OCI-M2 (cell line): ENCODE data around the gene MAML1.

ENCODE experiments used
- DNase-seq: peaks from one replicate; lab custom pipeline; 2025; ENCODE audit not compliant: unreplicated experiment; lab: John Stamatoyannopoulos, UW

MAML1 gene

GRCh38 chr5:179804555-179804947 lies 71.9 kb downstream of the MAML1 start:
- DNase-seq, result no peak

GRCh38 chr5:179805070-179805528 lies 72.5 kb downstream of the MAML1 start:
- no peak for DNase-seq

DNA sequence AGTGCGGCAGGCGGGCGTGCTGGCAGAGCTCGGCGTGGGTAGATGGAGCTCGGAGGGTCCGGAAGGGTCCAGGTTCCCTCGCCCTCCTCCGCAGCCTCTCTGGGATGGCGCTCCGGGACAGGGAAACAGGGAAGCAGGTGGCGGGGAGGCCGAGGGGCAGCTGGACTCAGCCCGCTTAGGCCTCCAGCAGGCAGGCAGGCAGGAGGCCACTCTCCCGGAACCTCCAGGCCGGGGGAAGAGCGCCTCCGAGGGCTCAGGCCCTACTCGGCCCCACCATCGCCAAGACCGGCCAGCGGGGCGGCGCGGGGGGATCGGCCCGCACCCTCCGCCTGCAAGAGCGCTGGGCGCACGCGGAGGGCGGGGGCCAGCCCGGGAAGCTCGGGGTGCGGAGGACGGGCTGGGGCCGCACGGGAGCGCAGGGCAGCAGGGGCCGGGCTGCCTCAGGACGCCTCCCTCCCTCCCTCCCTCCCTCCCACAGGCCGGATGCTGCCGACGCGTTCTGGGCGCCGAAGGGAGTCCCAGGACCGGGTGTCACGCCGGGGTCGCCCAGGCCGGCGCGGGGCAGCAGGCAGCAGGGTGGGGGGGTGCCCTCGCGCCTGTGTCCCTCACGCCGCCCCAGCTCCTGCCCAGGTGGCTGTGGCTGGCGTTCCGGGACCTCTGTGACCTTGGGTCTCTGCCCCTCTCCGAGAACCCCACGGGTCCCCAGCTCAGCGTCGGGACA lies 73.1 kb downstream of the MAML1 start:
- DNase-seq, result no peak

DNA sequence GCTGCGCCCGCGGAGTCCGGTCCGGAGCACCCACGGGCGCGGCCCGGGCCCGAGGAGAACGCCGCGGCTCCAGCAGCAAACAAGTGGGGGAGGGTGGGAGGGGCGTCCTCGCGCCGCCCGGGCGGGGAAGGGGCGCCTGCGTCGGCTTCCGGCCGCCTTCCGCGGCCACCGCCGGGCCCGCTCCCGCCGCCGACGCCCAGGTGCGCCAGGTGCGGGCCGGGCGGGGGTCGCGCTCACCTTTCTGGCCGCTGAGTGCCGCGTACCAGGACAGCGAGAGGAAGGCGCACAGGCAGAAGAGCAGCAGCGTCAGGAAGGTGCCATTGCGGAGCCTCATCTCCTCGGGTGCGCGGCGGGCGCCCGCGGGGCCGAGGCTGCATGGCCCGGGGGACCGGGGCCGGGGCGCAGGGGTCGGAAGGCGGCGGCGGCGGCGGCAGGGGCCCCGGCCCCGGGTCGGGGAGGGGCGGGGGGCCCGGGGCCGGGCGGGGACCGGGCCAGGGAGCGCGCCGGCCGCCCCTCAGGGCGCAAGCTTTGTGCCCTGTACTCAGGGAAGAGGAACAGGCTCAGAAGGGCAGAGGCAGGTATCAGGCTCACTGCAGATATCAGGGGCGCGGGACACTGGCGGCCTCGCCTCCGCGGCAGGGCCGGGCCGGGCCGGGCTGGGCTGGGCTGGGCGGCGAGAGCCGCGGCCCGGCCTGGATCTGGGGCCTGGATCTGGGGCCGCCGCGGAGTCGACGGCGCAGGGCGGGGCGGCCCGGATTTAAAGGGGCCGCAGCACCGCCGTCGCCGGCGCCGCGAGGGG lies 73.8 kb downstream of the MAML1 start, which contains the start of gene MGAT4B:
TSS of gene MGAT4B (minus strand) at position 617 of the 799 bp plus-strand sequence. CDS start at position 334, 283 bp downstream.
- no peak for DNase-seq

DNA sequence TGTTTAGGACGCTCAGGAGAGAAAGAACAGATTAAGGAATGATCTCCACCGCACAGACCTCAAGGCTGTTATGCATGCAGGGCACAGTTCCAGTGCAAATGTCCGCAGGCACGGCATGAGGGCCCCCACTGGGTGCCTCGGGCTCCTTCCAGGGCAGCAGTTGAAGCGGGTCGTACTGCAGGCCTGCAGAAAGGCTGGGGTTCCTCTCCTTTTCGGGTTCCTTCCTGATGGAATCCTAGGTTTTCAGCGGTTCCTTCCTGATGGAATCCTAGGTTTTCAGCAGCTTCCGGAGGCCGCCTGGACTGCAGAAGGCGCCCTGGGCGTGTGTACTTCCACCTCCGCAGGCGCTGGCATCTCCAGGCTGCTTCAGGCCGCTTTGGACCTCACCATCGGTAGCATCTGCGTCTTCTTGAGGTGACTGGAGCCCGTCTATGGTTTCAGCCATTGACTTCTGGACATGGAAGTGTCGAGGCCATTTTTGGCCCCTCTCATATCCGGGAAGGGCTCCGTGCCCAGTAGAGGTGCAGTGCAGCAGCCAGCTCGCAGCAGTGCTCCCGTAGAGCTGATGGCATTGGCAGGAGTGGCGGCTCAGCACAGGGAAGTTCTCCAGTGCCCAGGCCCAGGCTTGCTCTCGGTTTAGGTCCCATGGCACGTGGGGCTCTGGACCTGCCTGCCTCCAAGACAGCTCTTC lies 79.7 kb downstream of the MAML1 start:
- DNase-seq, result no peak

GRCh38 chr5:179812997-179813607 lies 80.5 kb downstream of the MAML1 start:
- no peak for DNase-seq

GRCh38 chr5:179814090-179814489 lies 81.5 kb downstream of the MAML1 start:
- no peak for DNase-seq

DNA sequence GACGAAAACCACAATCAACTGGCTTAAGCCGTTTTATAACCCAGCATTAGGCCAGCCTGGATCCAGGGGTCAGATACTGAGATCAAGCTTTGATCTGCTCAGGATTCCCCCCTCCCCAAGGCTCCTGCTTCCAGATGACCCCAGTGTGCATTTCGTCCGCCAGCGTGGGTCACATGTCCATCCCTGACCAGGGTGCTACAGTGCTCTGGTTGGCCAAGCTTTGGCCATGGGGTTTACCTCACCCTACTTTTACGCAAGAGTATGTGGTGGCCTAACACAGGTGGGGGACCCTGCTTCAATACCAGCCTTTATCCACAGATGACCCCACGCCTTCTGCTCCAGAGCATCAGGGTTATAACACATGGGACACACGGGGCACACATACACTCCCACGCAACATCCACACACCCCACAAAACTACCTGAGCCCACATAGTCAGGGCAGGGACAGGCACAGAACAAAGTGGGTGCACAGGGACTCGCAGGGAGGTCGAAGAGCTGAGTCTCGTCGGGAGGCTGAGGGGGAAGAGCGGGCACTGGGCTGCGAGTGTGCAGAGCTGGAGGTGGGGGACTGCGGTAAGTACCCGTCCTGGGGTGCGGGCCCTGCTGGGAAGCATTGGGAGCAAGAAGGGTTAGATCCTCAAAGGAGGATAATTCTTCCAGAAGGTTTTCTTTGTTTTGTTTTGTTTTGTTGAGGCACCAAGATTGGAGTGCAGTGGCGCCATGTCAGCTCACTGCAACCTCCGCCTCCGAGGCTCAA lies 83.0 kb downstream of the MAML1 start:
- no peak for DNase-seq

DNA sequence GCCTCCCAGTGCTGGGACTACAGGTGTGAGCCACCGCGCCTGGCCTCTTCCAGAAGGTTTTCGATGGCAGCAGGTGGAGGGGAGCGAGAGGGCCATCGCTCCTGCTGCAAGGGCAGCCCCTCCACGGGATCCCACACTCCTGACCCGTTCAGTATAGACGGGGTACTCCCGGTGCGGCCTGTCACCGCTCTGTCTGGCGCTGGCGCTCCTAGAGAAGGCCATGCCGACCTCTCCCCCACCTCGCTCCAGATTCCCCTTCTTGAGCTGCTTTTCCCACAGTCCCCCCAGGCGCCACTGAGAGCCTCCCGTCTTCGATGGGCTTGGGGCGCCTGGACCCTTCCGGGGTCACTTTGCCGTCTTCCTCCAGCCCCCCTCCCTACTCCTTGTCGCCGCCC lies 83.8 kb downstream of the MAML1 start:
- no peak for DNase-seq

DNA sequence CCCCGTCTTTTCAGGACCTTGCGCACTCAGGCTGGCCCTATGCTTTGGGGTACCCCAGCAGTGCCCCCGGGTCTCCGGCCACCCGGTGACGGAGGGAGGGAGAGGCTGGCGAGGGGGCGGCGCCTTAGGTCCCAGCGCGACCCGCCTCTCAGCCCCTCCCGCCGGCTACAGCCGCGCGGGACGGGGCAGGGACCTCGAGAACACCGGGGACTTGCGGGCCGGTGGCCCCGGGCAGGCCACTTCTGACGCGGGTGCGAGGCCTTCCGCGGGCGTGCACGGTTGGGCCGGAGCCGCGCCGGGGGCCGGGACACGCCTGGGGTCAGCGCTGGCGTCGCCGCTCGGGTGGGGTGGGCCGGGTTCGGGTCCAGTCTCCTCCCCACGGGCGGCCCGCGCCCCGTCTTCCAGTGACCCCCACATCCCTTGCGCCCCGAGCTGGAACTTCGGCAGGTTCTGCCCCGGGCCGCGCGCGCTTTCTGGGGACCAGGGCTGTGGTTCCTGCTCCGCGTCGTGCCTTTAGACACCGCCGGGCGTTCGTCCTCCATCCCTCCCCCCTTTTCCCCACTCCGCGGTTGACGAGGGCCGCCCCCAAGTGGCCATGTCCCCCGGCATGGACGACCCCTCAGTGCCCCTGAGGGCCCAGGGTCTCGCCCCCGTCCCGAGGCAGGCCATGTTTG lies 84.3 kb downstream of the MAML1 start:
- no peak for DNase-seq

DNA sequence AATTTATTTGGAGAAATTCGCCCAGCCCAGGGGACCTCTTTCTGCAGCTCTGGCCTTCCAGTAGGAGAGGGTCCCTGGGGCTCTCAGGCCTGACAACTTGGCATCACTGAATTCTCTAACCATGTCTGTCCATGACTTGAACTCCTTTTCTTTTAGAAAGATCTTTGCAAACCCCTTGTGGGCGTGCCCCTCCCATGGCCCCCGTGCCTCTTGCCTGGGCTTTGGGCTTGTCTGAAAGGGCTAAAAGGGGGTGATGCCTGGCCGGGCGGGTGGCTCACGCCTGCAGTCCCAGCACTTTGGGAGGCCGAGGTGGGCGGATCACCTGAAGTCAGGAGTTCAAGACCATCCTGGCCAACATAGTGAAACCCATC lies 84.8 kb downstream of the MAML1 start:
- DNase-seq, result no peak

- DNase-seq, result no peak
These were observed 85.5 kb downstream of the MAML1 start for GRCh38 chr5:179817890-179818745.

GRCh38 chr5:179818746-179819295 lies 86.2 kb downstream of the MAML1 start:
- no peak for DNase-seq

GRCh38 chr5:179819296-179820126 lies 86.9 kb downstream of the MAML1 start:
- DNase-seq, result no peak

DNA sequence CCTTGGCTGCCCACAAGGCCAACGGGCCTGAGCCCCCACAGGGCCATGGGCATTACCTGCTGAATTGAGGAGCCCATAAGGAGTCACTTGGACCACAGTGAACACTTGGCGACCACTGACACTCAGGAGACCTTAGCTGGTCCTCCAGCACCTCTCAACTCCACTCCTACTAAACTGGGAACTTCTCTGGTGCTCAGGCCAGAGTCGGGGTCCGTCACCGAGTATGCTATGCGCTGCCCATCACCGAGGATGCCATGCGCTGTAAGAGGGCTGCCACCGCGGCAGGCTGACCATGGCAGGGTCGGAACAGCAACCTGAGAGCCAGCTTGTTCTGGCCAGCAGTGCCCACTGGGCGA lies 87.5 kb downstream of the MAML1 start:
- DNase-seq, result no peak

- no peak for DNase-seq
These were observed 88.1 kb downstream of the MAML1 start, which contains the start of gene SQSTM1 for GRCh38 chr5:179820483-179821297. Gene SQSTM1, plus strand, starts transcription at chr5:179820905. Its CDS starts 32 bp downstream, at chr5:179820937.
